AG09309 (cell line): Measurements from ENCODE around the gene GDPD2.

Experiments
- DNase-seq: peaks from one replicate; pipeline ENCODE4 v3.0.0-alpha.2; 2010; ENCODE audit warnings: low read depth
- H3K4me3 ChIP-seq: 2 replicates; pipeline ENCODE4 v1.5.1; 2011; ENCODE audit warnings: mild to moderate bottlenecking, low read depth, low read length, moderate library complexity; ENCODE audit not compliant: control insufficient read depth
- TF ChIP-seq, protein P1 (sequence below): IDR thresholded peaks from 2 replicates; pipeline ENCODE4 v1.5.1; 2011; ENCODE audit warnings: mild to moderate bottlenecking, low read depth, low read length, inconsistent platforms; ENCODE audit not compliant: insufficient read depth, control insufficient read depth; ENCODE audit errors: missing control alignments

Gene GDPD2

GRCh38 chrX:70437011-70437410 lies 13.9 kb downstream of the GDPD2 start:
- no peak for DNase-seq
- no peak overlapping the region for H3K4me3 ChIP-seq
- TF ChIP-seq, protein P1, sequence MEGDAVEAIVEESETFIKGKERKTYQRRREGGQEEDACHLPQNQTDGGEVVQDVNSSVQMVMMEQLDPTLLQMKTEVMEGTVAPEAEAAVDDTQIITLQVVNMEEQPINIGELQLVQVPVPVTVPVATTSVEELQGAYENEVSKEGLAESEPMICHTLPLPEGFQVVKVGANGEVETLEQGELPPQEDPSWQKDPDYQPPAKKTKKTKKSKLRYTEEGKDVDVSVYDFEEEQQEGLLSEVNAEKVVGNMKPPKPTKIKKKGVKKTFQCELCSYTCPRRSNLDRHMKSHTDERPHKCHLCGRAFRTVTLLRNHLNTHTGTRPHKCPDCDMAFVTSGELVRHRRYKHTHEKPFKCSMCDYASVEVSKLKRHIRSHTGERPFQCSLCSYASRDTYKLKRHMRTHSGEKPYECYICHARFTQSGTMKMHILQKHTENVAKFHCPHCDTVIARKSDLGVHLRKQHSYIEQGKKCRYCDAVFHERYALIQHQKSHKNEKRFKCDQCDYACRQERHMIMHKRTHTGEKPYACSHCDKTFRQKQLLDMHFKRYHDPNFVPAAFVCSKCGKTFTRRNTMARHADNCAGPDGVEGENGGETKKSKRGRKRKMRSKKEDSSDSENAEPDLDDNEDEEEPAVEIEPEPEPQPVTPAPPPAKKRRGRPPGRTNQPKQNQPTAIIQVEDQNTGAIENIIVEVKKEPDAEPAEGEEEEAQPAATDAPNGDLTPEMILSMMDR = no peak

GRCh38 chrX:70437921-70438665 lies 15.0 kb downstream of the GDPD2 start:
- H3K4me3 ChIP-seq = no peak overlapping the region
- no peak for DNase-seq
- TF ChIP-seq, protein P1 = no peak

DNA sequence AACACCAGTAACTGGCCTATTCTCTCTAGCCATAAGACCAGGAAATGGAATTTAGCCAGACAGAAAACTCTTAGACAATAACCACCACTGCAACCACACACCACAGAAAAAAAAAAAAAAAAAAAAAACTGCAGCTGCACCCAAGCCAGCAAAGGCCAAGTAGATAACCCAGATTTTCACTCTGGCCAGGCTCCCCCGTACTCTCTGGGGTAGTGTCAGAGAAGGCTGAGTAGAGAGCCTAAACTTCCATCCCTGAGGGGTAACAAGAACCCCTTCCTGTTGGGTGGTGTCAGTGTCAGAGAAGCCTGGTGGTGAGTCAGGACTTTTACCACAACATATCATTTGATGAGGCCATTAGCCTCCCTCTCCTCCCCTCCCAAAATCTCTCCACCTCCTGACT lies 15.9 kb downstream of the GDPD2 start:
- H3K4me3 ChIP-seq = no peak overlapping the region
- no peak for DNase-seq
- TF ChIP-seq, protein P1 = no peak

DNA sequence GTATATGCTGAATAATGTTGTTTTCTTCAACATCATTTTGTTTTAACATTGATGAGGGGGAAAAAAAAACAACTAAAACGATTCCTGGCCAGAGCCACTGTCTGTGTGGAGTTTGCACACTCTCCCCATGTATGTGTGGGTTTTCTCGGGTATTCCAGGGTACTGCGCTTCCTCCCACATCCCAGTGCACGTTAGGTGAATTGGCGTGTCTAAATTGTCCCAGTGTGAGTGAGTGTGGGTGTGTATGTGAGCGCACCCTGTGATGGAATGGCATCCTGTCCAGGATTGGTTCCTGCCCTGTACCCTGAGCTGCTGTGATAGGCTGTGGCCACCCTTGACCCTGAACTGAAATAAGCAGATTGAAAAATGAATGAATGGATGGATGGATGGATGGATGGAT lies 19.1 kb downstream of the GDPD2 start:
- no peak for DNase-seq
- H3K4me3 ChIP-seq = no peak overlapping the region
- TF ChIP-seq, protein P1 = no peak

- no peak within 1 kb of the TSS for H3K4me3 ChIP-seq
- no peak for DNase-seq
- TF ChIP-seq, protein P1 = no peak
Observed at GRCh38 chrX:70444326-70444945, 21.3 kb downstream of the GDPD2 start, which contains the start of gene DLG3. Gene DLG3, plus strand, starts transcription at chrX:70444835. Its CDS starts 367 bp downstream, at chrX:70445202.

DNA sequence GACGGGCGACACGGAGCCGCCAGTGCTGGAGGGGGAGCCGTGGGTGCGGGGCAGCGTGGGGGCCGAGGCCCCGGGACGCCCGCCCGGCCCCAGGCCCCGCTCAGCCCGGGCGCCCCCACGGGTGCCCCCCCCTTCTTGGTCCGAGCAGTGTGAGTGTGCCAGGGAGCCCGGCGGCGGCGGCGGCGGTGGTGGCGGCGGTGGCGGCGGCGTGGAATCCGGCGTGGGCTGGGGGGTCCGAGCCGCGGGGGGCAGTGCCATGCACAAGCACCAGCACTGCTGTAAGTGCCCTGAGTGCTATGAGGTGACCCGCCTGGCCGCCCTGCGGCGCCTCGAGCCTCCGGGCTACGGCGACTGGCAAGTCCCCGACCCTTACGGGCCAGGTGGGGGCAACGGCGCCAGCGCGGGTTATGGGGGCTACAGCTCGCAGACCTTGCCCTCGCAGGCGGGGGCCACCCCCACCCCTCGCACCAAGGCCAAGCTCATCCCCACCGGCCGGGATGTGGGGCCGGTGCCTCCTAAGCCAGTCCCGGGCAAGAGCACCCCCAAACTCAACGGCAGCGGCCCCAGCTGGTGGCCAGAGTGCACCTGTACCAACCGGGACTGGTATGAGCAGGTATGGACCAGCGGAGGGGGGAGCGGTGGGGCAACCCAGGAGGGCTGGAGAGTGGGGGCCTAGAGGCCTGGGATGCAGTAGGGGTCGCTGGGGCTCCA lies 22.0 kb downstream of the GDPD2 start:
- H3K4me3 ChIP-seq = no peak overlapping the region
- TF ChIP-seq, protein P1 = no peak
- DNase-seq = no peak
